Endothelial cell of umbilical vein (primary cell): ENCODE measurements around the gene FRA10AC1.

Experiments
- EZH2 ChIP-seq: IDR thresholded peaks from 2 replicates; pipeline ENCODE4 v1.6.1; 2012; ENCODE audit warnings: borderline replicate concordance, low read depth, mild to moderate bottlenecking, moderate library complexity, low read length, inconsistent platforms; ENCODE audit not compliant: severe bottlenecking
- FOS ChIP-seq: IDR thresholded peaks from 2 replicates; pipeline ENCODE4 v1.6.1; 2011; ENCODE audit warnings: mild to moderate bottlenecking, low read length, moderate library complexity, borderline replicate concordance; ENCODE audit not compliant: insufficient read depth
- JUN ChIP-seq: IDR thresholded peaks from 2 replicates; pipeline ENCODE4 v1.6.1; 2011; ENCODE audit warnings: borderline replicate concordance, low read depth; ENCODE audit not compliant: insufficient read length, insufficient read depth
- POLR2A ChIP-seq: IDR thresholded peaks from 2 replicates; pipeline ENCODE4 v1.6.1; 2012; ENCODE audit warnings: low read depth, mild to moderate bottlenecking, control low read depth, low read length
- TF ChIP-seq, protein P1 (sequence below), 2 donors: IDR thresholded peaks; 1 replicate in 1 of 2; 2 replicates in 1 of 2; pipeline ENCODE4 v1.5.1; 2011; ENCODE audit warnings: low read length in 2 of 2, mild to moderate bottlenecking in 2 of 2, moderate library complexity in 2 of 2, control low read depth in 1 of 2, inconsistent platforms in 1 of 2, low read depth in 1 of 2; ENCODE audit not compliant: insufficient read depth in 1 of 2; ENCODE audit errors: extremely low read depth in 1 of 2
- TF ChIP-seq, protein P2 (sequence below): IDR thresholded peaks from 2 replicates; pipeline ENCODE4 v1.6.1; 2011; ENCODE audit not compliant: insufficient read depth, insufficient read length

DNA sequence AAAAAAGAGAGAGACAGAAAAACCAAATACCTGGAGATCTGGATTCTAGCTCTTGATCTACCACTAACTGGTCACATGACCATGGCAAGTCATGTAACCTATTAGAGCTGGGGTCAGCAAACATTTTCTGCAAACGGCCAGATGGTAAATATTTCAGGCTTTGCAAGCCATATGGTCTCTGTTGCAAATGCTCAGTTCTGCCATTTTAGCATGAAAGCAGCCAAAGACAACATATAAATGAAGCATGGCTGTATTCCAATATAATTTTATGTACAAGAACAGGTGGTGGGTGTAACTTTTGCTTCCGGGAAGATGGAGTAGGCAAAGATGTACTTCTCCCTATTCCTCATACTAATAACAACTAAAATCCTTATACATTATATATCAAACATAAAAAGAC lies 6.7 kb downstream of the FRA10AC1 start:
- TF ChIP-seq, protein P1, sequence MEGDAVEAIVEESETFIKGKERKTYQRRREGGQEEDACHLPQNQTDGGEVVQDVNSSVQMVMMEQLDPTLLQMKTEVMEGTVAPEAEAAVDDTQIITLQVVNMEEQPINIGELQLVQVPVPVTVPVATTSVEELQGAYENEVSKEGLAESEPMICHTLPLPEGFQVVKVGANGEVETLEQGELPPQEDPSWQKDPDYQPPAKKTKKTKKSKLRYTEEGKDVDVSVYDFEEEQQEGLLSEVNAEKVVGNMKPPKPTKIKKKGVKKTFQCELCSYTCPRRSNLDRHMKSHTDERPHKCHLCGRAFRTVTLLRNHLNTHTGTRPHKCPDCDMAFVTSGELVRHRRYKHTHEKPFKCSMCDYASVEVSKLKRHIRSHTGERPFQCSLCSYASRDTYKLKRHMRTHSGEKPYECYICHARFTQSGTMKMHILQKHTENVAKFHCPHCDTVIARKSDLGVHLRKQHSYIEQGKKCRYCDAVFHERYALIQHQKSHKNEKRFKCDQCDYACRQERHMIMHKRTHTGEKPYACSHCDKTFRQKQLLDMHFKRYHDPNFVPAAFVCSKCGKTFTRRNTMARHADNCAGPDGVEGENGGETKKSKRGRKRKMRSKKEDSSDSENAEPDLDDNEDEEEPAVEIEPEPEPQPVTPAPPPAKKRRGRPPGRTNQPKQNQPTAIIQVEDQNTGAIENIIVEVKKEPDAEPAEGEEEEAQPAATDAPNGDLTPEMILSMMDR (IDR thresholded peaks at IDR 0.05; ENCODE audit: extremely low read depth in 1 of 2, insufficient read depth in 1 of 2, low read depth in 1 of 2, low read length in 2 of 2): no peak
- TF ChIP-seq FOS: no peak
- TF ChIP-seq, protein P2, sequence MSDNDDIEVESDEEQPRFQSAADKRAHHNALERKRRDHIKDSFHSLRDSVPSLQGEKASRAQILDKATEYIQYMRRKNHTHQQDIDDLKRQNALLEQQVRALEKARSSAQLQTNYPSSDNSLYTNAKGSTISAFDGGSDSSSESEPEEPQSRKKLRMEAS: no peak
- no peak for TF ChIP-seq POLR2A
- TF ChIP-seq JUN: no peak
- TF ChIP-seq EZH2: no peak
